PC-3 (cell line): Measurements from ENCODE around the gene PDE11A.

Experiments used
- EZH2phosphoT487 ChIP-seq: fragments of 300-600 bp; sonication (generic); IDR thresholded peaks from 2 replicates; pipeline ENCODE4 v1.6.1; 2018; ENCODE audit warnings: mild to moderate bottlenecking, antibody characterized with exemption, low read length, borderline replicate concordance
- TF ChIP-seq, protein P1 (sequence below): fragments of 300-600 bp; sonication (generic); conservative IDR thresholded peaks from 2 replicates; pipeline ENCODE4 v1.5.1; 2017; ENCODE audit warnings: antibody characterized with exemption, low read depth, mild to moderate bottlenecking, low read length

DNA sequence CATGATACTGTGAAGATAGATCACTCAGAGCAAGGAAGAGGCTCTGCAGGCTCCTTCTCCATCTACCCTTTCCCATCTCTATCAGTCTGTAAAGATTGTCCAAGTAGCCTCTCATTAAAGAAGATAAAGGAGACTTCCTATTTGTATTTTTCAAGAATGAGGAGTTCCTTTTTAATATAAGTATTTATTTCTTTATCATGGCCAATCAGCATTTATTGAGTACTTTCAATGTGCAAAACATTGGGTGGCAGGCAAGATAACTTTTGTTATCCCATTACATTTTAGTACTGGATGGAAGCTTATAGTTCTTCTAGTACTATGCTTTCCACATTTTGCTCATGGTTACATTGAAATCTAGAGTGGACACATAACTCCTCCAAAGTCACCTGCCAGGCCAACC lies 3.6 kb upstream of the PDE11A start:
- TF ChIP-seq, protein P1, sequence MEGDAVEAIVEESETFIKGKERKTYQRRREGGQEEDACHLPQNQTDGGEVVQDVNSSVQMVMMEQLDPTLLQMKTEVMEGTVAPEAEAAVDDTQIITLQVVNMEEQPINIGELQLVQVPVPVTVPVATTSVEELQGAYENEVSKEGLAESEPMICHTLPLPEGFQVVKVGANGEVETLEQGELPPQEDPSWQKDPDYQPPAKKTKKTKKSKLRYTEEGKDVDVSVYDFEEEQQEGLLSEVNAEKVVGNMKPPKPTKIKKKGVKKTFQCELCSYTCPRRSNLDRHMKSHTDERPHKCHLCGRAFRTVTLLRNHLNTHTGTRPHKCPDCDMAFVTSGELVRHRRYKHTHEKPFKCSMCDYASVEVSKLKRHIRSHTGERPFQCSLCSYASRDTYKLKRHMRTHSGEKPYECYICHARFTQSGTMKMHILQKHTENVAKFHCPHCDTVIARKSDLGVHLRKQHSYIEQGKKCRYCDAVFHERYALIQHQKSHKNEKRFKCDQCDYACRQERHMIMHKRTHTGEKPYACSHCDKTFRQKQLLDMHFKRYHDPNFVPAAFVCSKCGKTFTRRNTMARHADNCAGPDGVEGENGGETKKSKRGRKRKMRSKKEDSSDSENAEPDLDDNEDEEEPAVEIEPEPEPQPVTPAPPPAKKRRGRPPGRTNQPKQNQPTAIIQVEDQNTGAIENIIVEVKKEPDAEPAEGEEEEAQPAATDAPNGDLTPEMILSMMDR = no peak
- TF ChIP-seq EZH2phosphoT487 = no peak
